HG02970 (cell line): ENCODE measurements around the gene LIPI.
"Not testable (repeated sequence)": the region's sequence is repeated elsewhere in the genome, so short reads cannot be mapped to it uniquely, and the experiment has no call there.

Experiments
- ATAC-seq: cut with Tn5 transposase; IDR thresholded peaks from one replicate; pipeline ENCODE4 v1.9.1; 2021; ENCODE audit warnings: mild to moderate bottlenecking, moderate library complexity, moderate number of reproducible peaks; ENCODE audit not compliant: unreplicated experiment, low FRiP score

LIPI gene

DNA sequence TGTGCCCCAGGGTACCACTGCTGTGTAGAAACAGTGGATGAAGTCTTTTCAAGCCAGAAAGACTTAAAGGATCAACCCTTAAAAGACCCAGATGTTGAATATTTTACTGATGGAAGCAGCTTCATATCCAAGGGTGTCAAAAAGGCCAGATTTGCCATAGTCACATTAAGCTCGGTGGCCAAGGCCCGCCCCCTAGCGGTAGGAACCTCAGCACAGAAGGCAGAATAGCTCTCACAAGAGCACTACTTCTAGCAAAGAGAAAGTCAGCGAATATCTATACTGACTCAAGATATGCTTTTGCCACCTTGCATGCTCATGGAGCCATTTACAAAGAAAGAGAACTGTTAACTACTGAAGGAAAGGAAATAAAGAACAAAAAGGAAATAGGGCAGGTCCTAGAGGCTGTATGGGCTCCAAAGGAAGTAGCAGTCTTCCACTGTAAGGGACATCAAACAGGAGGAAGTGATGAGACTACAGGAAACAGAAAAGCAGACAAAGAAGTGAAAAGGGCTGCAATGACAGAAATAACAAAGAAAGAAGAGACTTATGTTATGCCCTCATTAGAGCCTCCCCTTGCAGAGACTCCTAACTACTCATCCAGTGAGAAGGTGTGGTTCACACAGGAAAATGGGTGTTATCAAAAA is 90.5 kb downstream of the LIPI start:
- no peak for ATAC-seq

DNA sequence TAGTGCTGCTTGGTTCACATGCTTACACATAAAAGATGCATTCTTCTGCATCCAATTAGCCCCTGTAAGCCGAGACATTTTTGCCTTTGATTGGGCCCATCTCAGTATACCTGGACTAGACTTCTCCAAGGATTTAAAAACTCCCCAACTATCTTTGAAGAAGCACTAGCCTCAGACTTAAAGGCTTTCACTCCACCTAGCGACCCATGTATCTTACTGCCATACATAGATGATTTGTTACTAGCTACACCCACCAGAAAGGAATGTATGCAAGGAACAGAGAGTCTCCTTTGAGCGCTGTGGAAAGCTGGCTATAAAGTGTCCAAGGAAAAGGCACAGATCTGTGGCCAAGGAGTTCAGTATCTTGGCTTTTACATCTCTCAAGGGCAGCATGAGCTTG is 91.7 kb downstream of the LIPI start:
- no peak for ATAC-seq

DNA sequence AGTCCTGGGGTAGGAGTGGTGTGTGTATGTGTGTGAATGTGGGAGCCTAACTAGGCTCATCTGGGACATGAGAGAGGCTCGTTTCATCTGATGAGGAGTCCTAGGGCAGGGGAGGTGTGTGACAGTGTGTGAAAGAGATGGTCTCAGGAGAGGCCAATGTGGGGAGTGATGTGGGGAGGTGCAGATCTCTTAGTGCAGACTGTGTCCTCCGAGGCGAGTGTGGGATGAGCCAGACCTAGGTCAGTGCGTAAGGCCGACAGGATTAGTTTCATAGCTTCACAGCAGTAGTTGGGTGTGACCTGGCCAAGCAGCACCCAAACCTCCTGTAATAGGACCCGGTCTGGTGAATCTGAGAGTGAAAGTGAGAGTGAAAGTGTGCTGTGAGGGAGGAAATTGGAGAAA is 94.7 kb downstream of the LIPI start:
- no peak for ATAC-seq

DNA sequence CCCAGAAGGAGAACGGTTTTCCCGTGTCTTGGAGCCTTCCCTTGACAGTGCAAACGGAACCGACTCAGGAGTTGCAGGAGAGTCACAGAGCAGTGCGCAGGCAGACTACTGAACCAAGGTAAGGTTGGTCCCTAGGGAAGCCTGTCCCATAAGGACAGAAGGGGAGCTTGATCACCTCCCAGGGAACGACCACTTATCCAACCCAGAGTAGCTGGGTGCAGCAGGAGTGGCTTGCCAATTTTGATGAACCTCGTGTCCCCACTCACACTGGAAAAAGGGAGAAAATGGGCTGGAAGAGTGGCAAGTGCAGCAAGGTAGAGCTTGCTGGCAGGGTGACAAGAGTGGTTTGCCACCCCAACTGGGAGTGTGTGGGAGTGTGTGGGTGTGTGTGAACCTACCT is 95.1 kb downstream of the LIPI start:
- no peak for ATAC-seq

DNA sequence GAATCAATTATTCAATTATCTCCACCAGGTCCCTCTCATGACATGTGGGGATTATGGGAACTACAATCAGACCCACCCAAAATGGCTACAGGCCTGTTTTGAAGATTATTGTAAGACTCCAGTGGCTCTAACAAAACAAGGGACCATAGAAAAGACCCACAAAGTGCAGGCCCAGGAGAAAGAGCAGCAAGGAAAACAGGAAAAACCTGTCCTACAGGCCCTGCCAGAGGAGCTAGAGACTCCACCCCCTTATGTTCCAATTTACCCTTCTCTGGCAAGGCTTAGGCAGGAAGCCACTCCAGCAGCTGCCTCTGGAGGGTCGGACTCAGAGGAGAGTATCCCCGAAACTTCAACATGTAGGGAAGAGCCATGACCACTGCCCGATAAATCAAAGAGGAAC is 96.5 kb downstream of the LIPI start:
- no peak for ATAC-seq

DNA sequence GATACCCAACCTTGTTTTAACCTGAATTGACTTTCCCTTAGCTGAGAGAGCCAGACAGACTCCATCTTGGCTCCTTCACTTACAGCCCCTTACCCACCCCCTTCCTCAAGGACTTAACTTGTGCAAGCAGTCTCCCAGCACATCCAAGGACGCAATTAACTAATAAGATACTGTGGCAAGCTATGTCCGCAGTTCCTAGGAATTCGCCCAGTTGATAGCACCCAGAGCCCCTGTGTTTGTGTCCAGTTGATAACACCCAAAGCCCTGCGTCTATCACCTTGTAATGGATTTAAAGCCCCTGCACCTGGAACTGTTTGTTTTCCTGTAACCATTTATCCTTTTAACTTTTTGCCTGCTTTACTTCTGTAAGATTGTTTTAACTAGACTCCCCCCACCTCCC is 106.2 kb downstream of the LIPI start:
- not testable (repeated sequence) for ATAC-seq

DNA sequence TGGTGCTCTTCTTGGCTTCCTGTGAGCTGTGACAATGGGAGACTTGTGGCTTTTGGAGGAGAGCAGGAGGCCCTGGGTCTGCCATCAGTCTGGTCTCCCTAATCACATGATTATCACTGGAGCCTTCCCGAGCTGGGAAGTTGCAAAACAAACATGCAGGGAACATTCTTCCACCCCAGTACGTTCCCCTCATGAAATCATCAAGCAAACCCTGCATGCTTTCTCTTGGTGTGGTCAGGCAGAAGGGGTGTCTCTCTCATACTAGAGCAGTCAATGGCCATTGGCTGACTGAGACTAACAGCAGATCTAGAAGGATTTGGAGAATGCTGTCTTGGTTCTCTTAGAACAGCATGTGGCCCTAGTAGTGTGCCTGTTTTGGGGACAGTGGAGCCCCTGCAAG is 111.2 kb downstream of the LIPI start:
- no peak for ATAC-seq

DNA sequence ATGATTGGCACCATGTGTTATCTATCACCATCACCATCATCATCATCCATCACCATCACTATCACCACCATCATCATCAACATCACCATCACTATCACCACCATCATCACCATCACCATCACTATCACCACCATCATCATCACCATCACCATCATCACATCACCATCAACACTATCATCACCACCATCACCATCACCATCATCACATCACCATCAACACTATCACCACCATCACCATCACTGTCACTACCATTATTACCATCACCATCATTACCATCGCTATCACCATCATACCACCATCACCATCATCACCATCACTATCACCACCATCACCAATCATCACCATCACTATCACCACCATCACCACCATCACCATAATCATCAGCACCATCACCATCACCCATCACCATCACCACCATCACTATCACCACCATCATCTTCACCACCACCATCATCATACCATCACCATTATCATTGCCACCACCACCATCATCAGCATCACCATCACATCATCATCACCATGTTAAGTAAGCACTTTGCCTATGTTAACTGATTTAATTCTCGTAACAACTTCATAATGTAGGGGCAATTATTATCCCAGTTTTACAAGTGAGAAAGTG is 112.8 kb downstream of the LIPI start:
- no peak for ATAC-seq

DNA sequence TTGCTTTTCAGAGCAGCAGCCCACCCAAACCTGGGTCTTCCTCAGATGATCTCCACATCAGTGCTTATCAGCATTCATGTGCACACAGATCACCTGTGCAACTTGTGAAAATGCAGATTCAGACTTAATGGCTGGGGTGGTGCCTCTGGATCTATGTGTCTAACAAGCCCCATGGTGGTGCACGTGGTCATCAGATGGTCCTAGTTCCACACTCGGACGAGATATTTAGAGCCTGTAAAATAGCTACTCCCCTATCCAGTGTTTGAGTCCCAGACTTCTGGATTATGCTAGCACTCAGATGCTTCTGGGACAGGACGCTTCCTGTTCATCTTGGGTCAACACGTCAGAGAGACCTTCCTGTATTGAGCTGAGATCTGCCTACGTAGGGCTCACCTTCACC is 114.2 kb downstream of the LIPI start:
- no peak for ATAC-seq

DNA sequence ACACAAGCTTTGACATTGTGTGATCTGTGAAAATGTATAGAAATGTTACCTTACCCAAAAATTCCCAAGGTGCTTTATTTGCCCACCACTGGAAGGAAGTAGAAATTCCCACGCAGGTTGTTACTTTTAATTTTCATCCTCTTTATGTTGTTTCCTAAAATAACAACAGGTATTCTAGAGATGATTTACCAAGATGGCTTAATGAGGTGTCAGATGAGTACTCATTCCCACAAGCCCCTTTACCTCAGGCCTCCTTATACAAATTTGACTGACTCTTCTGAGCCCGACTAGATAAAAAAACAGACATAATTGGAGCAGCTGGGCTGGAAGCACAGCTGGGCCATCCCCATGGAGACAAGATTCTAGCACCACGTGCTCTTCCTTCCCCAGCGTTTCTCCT is 114.6 kb downstream of the LIPI start:
- ATAC-seq: no peak

DNA sequence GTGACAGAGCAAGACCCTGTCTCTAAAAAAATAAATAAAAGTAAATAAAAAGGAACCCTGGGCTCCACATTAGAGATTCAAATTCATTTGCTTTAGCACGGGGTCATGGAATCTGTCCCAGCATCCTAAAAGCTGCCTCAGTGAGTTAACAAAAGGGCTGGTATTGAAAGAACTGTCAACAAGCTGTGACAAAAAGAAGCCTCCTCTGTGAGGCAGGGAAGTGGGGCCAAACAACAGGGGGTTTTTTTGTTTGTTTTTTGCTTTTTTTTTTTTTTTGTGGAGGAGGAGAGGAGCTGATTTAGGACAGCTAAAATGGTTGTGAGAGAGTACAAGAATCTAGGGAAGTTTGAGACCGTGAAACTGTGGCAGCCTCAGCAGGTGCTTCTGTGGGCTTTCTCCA is 115.7 kb downstream of the LIPI start:
- ATAC-seq: no peak

DNA sequence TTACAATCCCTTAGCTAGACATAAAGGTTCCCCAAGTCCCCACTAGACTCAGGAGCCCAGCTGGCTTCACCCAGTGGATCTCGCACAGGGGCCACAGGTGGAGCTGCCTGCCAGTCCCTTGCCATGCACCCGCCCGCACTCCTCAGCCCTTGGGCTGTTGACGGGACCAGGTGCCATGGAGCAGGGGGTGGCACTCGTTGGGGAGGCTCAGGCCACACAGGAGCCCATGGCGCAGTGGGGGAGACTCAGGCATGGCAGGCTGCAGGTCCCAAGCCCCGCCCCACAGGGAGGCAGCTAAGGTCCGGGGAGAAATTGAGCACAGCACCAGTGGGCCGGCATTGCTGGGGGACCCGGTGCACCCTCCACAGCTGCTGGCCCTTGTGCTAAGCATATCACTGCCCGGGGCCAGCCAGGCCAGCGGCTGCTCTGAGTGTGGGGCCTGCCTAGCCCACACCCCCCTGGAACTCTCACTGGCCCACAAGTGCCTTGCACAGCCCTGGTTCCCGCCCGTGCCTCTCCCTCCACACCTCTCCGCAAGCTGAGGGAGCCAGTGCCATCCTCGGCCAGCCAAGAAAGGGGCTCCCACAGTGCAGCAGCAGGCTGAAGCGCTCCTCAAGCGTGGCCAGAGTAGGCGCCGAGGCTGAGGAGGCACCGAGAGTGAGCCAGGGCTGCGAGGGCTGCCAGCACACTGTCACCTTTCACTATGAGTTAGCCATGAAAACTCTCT is 117.8 kb downstream of the LIPI start:
- no peak for ATAC-seq

DNA sequence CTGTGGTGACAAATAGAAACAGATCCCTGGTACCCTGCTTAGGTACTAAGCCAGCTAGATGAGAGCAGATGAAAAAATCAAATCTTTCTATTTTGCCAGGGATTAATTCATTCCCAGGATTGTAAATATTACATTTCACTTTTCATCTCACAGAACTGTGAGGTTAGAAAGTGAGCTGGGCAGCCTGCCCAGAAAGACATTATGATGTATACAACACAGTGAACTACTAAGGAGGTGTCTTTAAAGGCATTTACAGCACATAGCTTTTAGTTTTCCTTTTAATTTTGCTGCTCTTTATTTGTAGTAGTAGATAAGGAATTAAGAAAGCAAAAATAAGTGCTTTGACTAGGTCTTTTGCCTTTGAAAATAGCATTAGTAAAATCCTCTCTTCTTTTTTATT is 120.6 kb downstream of the LIPI start:
- not testable (repeated sequence) for ATAC-seq

DNA sequence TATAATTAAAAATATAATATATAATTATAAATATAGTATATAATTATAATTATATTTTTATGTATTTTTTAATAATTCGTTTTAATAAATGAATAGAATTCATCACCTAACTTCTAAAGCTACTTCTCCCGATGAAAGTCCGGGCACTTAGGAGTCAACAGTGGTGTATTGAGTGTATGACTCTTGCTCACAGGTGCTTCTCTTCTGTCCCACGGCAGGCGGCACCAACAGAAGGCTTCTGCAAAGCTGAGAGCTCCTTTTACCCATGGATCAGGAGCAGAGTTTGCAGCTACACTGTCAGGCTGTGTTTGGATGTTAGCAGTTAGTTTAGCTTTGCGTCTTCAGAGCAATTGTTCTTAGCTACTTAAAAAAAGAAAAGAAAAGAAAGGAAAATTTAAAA is 122.4 kb downstream of the LIPI start:
- ATAC-seq: no peak

DNA sequence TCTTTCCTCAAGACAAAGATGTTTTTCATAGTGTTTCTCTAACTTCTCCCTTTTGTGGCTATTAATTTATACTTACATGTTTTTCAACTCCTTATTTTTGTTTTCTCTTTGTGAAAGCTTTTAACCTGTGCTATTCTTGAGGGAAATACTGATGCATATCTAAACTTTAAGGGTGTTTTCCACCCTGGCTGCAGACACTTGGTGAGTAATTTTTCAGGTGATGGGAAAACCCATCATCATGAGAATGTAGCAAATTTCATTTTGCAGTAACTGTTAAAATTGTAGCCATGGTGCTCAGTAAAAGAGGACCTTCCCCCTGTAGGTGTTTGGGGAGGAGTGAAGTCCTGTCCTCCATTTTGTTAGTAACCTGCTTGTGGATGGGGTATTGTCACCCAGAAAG is 124.2 kb downstream of the LIPI start:
- ATAC-seq: no peak

DNA sequence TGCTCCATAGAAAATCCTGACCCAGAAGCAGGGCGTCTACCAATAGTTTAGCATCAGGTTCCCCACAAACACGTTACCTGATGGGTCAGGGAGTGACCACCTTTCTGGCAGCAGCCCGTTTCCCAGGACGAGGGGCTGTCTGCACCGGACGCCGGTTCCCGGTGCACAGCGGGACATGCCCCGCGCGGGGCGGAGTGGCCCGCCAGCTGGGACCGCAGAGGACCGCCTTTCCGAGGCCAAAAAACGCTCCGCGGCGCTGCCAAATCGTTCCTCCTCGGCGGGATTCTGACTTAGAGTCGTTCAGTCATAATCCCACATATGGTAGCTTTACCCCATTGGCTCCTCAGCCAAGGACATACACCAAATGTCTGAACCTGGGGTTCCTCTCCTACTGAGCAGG is 126.1 kb downstream of the LIPI start:
- ATAC-seq: no peak

DNA sequence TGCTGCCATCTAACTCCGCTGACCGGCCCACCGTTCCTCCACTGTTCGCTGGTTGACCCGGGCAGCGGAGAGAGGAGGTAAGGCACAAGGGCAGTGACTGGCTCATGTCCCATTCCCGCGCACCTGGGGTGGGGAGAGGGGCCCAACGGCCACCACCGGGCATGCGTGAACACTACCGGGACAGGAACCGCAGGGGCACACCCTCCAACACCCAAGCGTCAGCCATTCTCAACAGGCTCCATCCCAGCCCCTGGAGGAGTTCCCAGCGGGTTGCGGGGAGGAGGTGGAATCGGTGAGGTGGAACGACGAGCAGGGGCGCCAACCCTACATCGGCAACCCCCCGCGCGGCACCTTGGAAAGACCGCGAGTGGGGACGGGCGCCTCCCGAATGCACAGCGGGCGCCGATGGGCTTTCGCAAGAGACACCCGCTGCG is 126.7 kb downstream of the LIPI start:
- no peak for ATAC-seq

DNA sequence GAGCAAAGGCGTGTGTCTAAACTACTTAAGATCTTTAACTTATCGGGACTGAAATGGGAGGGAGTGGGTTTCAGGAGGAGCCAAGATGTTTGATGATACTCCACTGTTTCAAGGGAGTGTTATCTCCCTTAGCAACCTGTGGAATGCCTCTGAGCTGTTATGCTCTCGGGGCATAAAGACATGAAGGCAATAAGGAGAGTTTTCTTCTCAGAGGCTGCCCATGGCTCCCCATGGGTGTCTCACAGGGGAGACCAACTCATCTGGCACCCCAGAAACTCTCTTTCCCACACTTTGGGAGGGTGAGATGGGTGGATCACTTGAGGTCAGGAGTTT is 130.0 kb downstream of the LIPI start:
- ATAC-seq: no peak

DNA sequence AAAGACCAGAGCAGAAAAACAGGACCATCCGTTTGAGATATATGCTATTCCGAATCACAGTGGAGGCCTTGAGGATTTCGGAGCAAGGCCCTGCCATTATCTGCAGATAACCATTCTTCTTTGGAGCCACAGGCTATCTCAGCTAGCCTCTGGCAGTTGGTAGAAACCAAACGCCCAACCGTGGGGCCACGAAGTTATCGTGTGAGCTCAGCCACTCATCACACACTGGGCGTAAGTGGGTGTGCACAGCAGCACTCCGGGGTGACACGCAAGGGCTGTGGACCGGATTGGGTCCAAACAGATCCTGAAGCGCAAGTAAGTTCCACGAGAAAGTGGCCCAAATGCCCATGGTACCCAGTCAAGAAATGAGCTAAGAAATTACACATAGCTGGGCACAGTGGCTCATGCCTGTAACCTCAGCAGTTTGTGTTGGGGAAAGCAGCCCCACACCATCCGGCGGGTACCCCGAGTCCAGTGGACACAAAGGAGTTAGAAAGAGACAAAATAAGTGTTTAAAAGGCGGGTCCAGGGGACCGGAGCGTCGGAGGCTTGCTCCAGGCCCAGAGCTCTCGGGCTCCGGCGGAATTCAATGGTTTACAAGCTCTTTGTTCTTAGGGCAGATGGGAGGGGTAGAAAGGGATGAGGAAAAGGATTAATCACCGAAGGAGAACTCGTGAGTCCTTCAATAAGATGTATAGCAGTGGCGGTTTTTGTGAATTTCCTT is 130.6 kb downstream of the LIPI start:
- ATAC-seq: no peak

DNA sequence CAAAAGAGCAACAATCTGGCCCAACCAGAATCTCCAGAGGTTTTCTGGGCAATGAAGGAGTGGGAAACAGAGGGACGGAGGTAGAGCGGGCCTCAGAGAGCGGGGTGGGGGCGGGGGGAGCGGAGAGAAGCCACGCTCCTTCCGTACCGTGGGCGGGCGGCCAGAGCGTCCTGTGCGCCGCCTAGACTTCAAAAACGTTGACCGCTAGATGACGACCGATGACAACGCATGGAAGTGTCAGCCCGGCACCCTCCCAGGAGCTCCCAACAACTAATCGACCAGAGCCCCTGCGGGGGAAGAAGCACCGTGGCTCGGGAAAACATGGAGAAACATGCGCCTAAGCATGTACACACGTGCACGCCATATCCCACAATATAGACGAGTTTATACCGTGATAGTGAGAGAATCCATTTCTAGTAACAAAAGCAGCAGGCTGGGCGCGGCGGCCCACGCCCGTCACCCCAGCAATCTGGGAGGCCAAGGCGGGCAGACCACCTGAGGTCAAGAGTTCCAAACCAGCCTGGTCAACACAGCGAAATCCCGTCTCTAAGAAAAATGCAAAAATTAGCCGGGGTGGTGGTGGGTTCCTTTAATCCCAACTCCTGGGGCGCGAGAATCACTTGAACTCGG is 131.9 kb downstream of the LIPI start:
- ATAC-seq: no peak
